Transverse colon (tissue), 4 donors: Measurements from ENCODE around the gene SLC11A1. TPM values are rescaled to one million over a fixed set of nuclear protein-coding genes. Genes with fewer than 3 reads are reported as not detected.

Experiments used
- DNase-seq: peaks from one replicate; pipeline ENCODE4 v3.0.0-alpha.2; 2019
- H3K27ac ChIP-seq, 4 donors: fragments of 200-600 bp; sonication (generic); 2 replicates each; pipeline ENCODE4 v1.5.1; 2016 to 2018; ENCODE audit warnings: inconsistent platforms in 4 of 4
- H3K27me3 ChIP-seq: fragments of 200-600 bp; sonication (generic); 2 replicates; pipeline ENCODE4 v1.5.1; 2017; ENCODE audit warnings: inconsistent platforms
- H3K36me3 ChIP-seq, 4 donors: fragments of 200-600 bp; sonication (generic); 2 replicates each; pipeline ENCODE4 v1.5.1; 2017 to 2019; ENCODE audit warnings: inconsistent platforms in 4 of 4
- H3K4me1 ChIP-seq, 4 donors: fragments of 200-600 bp; sonication (generic); 2 replicates each; pipeline ENCODE4 v1.5.1; 2017 to 2020; ENCODE audit warnings: inconsistent platforms in 4 of 4
- H3K4me3 ChIP-seq, 4 donors: fragments of 200-600 bp; sonication (generic); 1 replicate in 1 of 4; 2 replicates in 3 of 4; pipeline versions ENCODE4 v1.5.1 to v1.6.1; 2017 to 2019; ENCODE audit warnings: inconsistent platforms in 4 of 4
- H3K9me3 ChIP-seq, 2 donors: fragments of 200-600 bp; sonication (generic); 2 replicates each; pipeline ENCODE4 v1.5.1; 2017 to 2019; ENCODE audit warnings: inconsistent platforms in 2 of 2
- EP300 ChIP-seq: sonication (generic); formaldehyde crosslinking; IDR thresholded peaks from one replicate; pipeline ENCODE4 v1.6.1; 2017; ENCODE audit warnings: antibody characterized with exemption, low read depth
- POLR2A ChIP-seq: fragments of 450-650 bp; IDR thresholded peaks from one replicate; pipeline ENCODE4 v1.6.1; 2016; ENCODE audit warnings: antibody characterized with exemption, mild to moderate bottlenecking, moderate library complexity
- POLR2AphosphoS5 ChIP-seq, 3 donors: sonication (generic); formaldehyde crosslinking; IDR thresholded peaks; one replicate each; pipeline ENCODE4 v1.6.1; 2016; ENCODE audit warnings: antibody characterized with exemption in 3 of 3
- WGBS, 2 donors: methylation state at CpG; one replicate each; pipeline ENCODE4 v1.1.5; 2018; ENCODE audit warnings: low coverage in 1 of 2; 5-methylcytosine and 5-hydroxymethylcytosine counted together
- in situ Hi-C, 4 donors: fragments of 200-750 bp; cut with MboI; loops; one replicate each; pipeline versions ENCODE4 v1.15.0 to v1.15.1; 2017; ENCODE audit warnings: low sequenced_read_pairs in 3 of 4, low pct_ligation_motif_present in 1 of 4, low pct_unique_long_range_greater_than_20kb in 1 of 4
- intact Hi-C: fragments of 100-400 bp; cut with DNase I; formaldehyde crosslinking; loops from one replicate; pipeline ENCODE4 v1.15.1; 2023; ENCODE audit warnings: low total_unique reads
- total RNA-seq, 4 donors: library from RNA; depleted of rRNA; stranded (reverse); fragments of >200 nt; gene quantifications; one replicate each; pipeline ENCODE4 v1.1.0, GENCODE V29; 2016
- TF ChIP-seq, protein P1 (sequence below), 5 experiments: fragments of 200-600 bp in 3 of 5; fragments of 450-650 bp in 2 of 5; sonication (generic) in 3 of 5; IDR thresholded peaks; 1 replicate in 2 of 5; 2 replicates in 3 of 5; pipeline ENCODE4 v1.5.1; 2016 to 2017; ENCODE audit warnings: antibody characterized with exemption in 5 of 5, inconsistent platforms in 3 of 5, mild to moderate bottlenecking in 2 of 5, moderate library complexity in 1 of 5

SLC11A1 gene
- total RNA-seq, 4 donors from 2014 or later = 2.6 to 8.4 (median 6.3) TPM

DNA sequence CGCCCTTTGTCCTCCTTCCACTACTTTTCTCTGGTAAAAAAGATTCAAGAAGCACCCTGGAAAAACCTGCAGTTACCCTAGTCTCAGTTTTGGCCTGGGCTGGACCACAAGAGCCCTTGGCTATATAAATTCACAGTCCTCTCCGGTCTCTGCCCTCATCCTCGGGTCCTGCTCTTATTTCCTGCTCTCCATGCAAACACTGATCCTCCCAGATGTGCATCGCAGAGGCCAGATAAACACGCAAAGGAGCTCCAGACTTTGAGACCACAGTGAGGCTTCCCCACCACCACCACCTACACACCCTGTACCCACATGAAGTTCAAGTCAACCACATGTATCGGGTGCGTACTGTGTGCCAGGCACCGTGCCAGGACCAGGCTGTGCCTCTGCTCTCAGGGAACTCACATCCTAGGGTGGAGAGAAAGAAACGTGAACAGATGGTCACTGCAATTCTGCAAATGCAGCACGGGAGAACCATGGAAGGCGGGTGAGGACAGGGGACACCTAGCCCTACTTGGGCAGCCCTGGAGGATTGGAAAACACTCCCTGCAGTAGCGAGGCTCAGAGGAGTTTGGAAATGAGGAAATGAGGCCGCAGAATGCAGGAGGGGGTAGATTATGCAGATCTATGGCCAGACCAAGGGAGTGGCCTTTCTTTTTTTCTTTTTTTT is 25.0 kb downstream of the SLC11A1 start:
- Histone ChIP-seq H3K36me3 (peaks cover 0 to 25% (median 7%) of the 10 kb centered on the region in 4 donors), H3K27ac (peak overlapping the region; percentile 89 to 98 (median 92)), H3K9me3 (no peaks in the 10 kb centered on the region), H3K4me3 (peak overlapping the region; percentile 17 to 54 (median 32)), H3K4me1 (peaks cover 20 to 47% (median 31%) of the 10 kb centered on the region in 4 donors), H3K27me3 (no peaks in the 10 kb centered on the region)
- in situ Hi-C loops (no loop called here), intact Hi-C loops (loop anchor here (2.0 kb wide), 1 partner anchor 60 kb away; no protein-coding TSS in a partner anchor)
- TF ChIP-seq, protein P1, sequence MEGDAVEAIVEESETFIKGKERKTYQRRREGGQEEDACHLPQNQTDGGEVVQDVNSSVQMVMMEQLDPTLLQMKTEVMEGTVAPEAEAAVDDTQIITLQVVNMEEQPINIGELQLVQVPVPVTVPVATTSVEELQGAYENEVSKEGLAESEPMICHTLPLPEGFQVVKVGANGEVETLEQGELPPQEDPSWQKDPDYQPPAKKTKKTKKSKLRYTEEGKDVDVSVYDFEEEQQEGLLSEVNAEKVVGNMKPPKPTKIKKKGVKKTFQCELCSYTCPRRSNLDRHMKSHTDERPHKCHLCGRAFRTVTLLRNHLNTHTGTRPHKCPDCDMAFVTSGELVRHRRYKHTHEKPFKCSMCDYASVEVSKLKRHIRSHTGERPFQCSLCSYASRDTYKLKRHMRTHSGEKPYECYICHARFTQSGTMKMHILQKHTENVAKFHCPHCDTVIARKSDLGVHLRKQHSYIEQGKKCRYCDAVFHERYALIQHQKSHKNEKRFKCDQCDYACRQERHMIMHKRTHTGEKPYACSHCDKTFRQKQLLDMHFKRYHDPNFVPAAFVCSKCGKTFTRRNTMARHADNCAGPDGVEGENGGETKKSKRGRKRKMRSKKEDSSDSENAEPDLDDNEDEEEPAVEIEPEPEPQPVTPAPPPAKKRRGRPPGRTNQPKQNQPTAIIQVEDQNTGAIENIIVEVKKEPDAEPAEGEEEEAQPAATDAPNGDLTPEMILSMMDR (IDR thresholded peaks at IDR 0.05) = no peak
- TF ChIP-seq POLR2AphosphoS5 (IDR thresholded peaks at IDR 0.05) = peak; percentile 41 to 86 (median 85)
- no peak for TF ChIP-seq EP300
- peak; percentile 51 for TF ChIP-seq POLR2A
- 3 to 17% methylated on average over 1 to 13 of the region's 13 CpGs for WGBS, 2 donors
- peak; percentile 79 for DNase-seq

DNA sequence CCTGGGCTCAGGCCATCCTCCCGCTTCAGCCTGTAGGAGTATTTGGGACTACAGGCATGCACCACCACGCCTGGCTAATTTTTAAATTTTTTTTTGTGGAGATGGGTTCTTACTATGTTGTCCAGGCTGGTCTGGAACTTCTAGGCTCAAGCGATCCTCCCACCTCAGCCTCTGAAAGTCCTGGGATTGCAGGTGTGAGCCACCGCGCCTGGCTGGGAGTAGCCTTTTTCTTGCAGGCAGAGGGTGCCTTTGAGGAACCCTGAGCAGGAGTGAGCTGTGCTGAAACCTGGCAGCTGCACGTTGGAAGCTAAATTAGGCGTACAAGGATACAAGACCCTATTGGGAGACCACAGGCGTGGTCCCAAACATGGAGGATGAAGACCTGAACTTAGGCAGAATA is 25.6 kb downstream of the SLC11A1 start:
- DNase-seq = no peak
- TF ChIP-seq EP300 (no peak), POLR2AphosphoS5 (IDR thresholded peaks at IDR 0.05) (peak in 1 of 3 donors; percentile 55)
- H3K27me3 ChIP-seq = no peaks in the 10 kb centered on the region
- 79 to 80% methylated on average over 2 to 8 of the region's 8 CpGs for WGBS, 2 donors
- in situ Hi-C loops (no loop called here), intact Hi-C loops (loop anchor here (2.0 kb wide), 1 partner anchor 59 kb away; no protein-coding TSS in a partner anchor)
- no peaks in the 10 kb centered on the region for H3K9me3 ChIP-seq
- peak overlapping the region in 1 of 4 donors; percentile 54 for H3K4me3 ChIP-seq
- peak overlapping the region; percentile 89 to 98 (median 92) for H3K27ac ChIP-seq
- H3K4me1 ChIP-seq = peaks cover 18 to 43% (median 30%) of the 10 kb centered on the region in 4 donors
- peaks cover 0 to 20% (median 4%) of the 10 kb centered on the region in 4 donors for H3K36me3 ChIP-seq

DNA sequence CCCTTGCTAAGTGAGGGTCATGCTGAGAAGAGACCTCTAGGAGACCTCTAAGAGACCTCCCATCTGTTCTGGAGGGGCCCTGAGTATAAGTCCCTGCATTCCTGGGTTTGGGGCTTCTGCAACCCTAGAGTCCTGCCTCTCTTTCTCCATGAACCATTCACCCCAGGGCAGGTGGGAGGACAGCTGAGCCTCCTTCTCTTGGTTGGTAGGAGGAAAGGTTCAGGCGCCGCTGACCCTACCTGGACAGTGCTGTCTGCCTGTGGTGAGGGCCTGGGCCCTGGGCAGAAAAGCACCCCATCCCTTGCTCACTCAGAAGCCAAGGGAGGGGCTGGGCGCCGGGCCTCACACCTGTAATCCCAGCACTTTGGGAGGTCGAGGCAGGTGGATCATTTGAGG is 36.2 kb downstream of the SLC11A1 start:
- Histone ChIP-seq H3K4me1 (peaks cover 4 to 19% (median 13%) of the 10 kb centered on the region in 4 donors), H3K4me3 (no peak overlapping the region), H3K27ac (peak overlapping the region; percentile 77 to 88 (median 80)), H3K9me3 (no peaks in the 10 kb centered on the region), H3K27me3 (no peaks in the 10 kb centered on the region), H3K36me3 (no peaks in the 10 kb centered on the region)
- in situ Hi-C loops (loop anchor here in 2 of 4 donors (10.0 kb wide), 1 partner anchor 46 kb away; no protein-coding TSS in a partner anchor), intact Hi-C loops (no loop called here)
- no peak for DNase-seq
- 50% methylated on average over 1 of the region's 5 CpGs; no CpG with 5 or more reads in 1 of the 2 donors for WGBS, 2 donors
- TF ChIP-seq EP300 (no peak), POLR2AphosphoS5 (IDR thresholded peaks at IDR 0.05) (no peak), POLR2A (no peak)
- TF ChIP-seq, protein P1 (IDR thresholded peaks at IDR 0.05) = no peak

DNA sequence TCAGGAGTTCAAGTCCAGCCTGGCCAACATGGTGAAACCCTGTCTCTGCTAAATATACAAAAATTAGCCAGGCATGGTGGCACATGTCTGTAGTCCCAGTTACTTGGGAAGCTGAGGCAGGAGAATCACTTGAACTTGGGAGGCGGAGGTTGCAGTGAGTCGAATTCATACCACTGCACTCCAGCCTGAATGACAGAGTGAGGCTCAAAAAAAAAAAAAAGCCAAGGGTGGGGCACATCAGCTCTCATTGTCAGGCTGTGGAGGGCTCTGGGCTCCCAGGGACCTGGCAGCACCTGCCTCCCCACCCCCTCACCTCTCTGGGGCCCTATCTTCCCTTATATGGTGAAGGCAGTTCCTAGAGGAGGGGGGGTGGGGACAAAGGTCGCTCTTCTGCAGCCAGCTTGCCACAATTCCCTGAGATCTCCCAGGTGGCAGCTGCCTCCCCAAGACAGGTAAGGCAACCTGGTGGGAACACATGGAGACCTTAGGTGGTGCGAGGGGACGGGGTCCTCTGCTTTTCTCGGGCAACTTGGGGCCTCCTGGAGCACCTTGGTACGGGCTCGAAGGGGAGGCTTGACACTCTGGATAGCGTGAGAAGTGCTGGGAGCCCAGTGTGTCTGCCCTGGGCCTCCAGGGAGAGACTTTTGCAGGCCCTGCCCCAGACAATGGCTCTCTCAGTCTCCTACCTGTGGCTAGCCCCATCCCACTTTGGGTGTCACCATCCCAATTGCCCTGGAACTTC is 36.8 kb downstream of the SLC11A1 start, which contains the start of gene VIL1:
VIL1 (plus strand) TSS at position 407 of the 742 bp plus-strand sequence. CDS start 4,656 bp downstream, outside the sequence.
- no peak for TF ChIP-seq EP300
- TF ChIP-seq POLR2A = peak; percentile 88
- peak; percentile 90 to 98 (median 90) for TF ChIP-seq POLR2AphosphoS5 (IDR thresholded peaks at IDR 0.05)
- TF ChIP-seq, protein P1 (IDR thresholded peaks at IDR 0.05) = no peak
- intact Hi-C loops (no loop called here), in situ Hi-C loops (loop anchor here in 2 of 4 donors (10.0 kb wide), 1 partner anchor 46 kb away; no protein-coding TSS in a partner anchor)
- WGBS, 2 donors = 77 to 90% methylated on average over 2 to 8 of the region's 9 CpGs
- no peaks in the 10 kb centered on the region for H3K36me3 ChIP-seq
- H3K9me3 ChIP-seq = no peaks in the 10 kb centered on the region
- peak within 1 kb of the TSS in 3 of 4 donors; percentile 30 to 55 (median 44) for H3K4me3 ChIP-seq
- peak within 1 kb of the TSS; percentile 77 to 88 (median 80) for H3K27ac ChIP-seq
- DNase-seq = peak; percentile 93
- H3K27me3 ChIP-seq = no peaks in the 10 kb centered on the region
- H3K4me1 ChIP-seq = peaks cover 4 to 19% (median 13%) of the 10 kb centered on the region in 4 donors
